ENCODE data around the gene PFDN4.

Gene PFDN4, protein sequence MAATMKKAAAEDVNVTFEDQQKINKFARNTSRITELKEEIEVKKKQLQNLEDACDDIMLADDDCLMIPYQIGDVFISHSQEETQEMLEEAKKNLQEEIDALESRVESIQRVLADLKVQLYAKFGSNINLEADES

GRCh38 chr20:54207743-54208547, at the start of gene PFDN4:
PFDN4 (plus strand) TSS chr20:54208087; CDS start chr20:54208101, 14 bp downstream.
- DNase-seq, result peak; percentile 82

DNA sequence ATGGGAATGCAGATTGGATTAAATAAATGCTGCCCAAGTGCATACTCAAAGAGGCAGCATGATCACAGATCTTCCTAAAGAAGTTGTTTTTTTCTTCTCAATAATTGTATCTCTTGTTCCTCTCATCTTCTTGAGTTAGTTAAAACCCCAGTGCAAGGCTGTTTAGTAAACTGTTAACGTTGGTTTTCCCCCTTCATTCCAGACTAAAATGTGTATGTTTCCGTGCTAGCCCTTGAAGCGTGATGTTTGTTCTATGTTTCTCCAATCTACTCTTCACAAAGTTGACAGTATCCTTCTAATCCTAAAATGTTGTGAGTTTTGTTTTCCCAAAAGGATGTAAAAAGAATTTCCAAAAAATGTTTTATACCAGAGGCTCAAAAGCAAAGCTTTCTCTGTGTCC, 49.7 kb upstream of the PFDN4 start:
- DNase-seq, result no peak

- DNase-seq, result no peak
These were observed 49.0 kb upstream of the PFDN4 start for GRCh38 chr20:54158856-54159418.

DNA sequence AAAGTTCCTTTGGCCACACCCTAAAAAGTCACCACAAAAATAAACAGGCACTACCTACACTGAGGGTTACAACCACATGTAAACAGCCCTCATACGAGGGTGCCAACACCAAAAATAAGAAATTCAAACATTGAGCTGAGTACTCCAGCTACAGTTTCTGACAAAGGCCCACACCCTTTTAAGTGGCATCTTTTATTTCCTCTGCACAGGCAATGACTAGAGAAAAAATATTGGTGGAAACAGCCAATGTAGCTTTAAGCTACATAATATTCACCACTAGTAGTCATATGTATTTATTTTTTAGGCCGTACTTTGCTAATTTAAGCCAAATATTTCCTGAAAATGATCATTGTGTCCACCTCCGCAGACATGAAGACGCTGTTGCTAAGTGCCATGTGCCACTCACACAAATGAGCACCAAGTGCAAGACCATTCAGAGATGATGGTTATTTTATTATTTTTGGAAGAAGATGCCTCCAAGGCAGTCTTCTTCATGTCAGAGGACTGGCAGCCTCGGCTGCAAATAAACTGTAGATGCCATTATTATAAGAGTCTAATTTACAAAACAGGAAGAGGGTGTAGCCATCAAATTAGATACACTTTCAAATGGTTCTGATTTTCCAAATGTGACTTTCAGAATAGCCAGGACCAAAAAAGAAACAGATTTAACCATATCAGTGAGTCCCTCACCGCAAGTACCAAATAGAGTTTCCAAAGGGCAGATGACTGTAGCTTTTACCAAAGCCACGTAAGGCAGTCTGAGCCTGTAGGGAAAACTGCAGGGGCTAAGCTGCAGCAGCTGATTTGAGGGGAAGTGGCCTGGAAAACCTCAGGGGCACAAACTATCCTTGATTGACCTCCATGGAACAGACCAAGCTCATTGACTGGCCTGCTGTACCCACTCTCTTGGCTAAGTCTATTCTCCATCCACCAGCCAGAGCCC, 47.6 kb upstream of the PFDN4 start:
- DNase-seq, result no peak

- no peak for DNase-seq
These were observed 46.7 kb upstream of the PFDN4 start for GRCh38 chr20:54161008-54161820.

DNA sequence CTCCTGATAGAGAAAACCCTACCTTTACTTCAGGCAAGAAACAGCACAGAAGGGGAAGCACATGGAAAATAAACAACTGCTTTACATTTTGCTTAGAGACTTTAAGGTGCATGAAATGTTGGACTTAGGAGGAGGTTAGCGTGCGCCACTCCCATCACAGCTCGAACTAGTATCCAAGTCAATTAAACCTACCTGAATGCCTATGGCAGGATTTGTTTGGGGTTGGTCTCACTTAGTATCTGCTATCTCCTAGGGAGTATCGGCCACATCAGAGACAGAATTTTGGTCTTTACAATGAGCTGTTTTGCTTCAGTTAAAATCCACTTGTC, 46.1 kb upstream of the PFDN4 start:
- DNase-seq, result no peak

GRCh38 chr20:54162378-54163009, 45.4 kb upstream of the PFDN4 start:
- DNase-seq, result no peak

DNA sequence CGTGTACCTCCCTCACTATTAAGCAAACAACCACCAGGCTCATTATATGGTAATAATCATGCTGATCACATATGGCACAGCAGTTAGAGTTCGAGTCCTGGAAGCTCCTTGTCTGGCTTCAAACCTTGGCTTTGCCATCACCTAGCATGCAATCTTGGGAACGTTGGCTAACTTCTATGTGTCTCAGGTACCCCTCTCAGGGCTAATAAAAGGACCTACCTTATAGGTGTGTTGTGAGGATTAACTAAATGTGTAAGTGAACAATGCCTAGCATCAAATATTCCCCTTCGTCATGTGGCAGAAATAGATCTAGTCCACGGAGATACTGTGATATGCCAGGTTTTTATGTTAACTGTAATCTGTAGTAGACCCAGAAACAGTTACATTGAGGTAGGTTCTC, 44.5 kb upstream of the PFDN4 start:
- DNase-seq, result no peak

DNA sequence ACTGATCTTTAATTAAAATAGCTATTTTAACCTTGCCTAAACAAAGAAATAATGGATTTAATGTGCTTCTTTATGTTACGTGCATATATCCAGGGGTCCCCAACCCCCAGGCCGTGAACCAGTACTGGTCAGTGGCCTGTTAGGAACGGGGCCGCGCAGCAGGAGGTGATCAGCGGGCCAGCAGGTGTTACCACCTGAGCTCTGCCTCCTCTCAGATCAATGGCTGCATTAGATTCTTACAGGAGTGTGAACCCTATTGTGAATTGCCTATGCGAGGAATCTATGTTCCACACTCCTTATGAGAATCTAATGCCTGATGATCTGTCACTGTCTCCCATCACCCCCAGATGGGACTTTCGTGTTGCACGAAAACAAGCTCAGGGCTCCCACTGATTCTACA, 42.9 kb upstream of the PFDN4 start:
- no peak for DNase-seq

DNA sequence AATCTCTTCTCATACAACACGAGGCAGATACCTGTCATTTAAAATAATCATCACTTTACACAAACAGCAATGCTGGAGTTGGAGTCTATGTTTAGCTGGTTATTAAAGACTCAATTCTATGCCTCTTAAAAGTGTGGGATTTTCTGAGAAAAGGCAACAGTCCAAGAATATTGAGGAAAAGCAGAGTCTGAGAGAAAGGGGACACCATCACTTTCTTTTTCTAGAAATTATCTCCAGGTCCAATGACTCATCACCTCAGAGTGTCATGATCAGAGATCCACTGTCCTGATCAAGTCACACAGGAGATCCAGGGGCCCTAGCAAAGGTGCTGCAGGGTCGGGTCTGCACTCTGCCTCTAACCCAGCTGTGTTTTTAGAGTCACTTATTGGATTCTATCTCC, 42.1 kb upstream of the PFDN4 start:
- no peak for DNase-seq

DNA sequence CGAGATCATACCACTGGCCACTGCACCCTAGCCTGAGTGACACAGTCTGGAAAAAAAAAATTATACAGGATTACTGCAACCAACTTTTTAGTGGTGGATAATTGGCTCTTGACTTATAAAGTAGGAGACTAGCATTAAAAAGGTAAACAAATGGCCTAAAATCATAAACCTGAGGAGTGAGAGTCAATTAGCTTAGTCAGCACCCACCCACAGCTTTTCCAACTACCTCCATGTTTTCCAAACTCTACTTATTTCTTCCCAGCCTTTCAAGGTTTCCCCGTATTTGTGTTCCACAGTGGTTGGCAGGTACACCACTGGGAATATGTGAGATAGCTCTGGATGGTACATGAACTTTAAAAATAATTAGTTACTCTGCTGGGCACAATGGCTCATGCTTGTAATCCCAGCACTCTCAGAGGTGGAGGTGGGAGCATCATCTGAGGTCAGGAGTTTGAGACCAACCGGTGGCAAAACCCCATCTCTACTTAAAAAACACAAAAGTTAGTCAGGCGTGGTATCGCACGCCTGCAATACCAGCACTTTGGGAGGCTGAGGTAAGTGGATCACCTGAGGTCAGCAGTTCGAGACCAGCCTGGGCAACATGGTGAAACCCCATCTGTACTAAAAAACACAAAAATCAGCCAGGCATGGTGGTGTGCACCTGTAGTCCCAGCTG, 40.8 kb upstream of the PFDN4 start:
- DNase-seq, result no peak

DNA sequence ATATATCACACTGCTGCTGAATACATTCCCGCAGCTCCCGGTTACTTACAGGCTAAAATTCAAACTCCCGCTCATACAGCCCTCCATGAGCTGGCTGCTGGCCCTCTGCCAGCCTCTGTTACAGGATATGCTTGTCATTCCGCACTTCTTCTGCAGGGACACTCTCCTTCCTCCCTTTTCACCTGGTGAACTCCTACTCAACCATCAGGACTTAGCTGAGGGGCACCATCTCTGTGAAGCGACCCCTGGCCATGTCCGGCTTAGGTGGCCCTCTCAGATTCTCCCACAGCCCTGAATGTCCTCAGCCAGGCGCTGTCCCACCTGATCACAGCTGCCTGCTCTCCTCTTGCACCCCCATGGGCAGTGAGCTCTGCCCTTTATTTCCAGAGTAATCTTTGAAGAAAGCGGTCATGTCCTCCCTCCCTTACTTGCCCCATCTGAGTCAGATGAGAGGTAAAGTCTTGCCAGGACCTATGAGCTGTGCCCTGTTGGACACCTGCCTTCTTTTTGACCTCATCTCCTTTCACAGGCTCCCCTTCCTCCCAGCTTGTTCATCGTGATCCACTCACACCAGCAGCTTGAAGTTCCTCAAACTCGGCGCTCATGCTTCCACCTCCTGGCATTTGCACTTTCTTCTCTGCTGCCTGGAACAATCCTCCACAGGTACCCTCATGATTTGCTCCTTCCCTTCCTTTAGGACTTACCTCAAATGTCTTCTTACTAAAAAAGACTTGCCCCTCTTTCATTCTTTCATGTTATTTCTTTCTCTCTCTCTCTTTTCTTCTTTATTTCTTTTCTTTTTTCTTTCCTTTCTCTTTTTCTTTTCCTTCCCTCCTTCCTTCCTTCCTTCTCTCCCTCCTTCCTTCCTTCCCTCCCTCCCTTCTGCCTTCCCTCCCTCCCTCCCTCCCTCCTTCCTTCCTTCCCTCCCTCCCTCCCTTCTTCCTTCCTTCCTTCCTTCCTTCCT, 39.7 kb upstream of the PFDN4 start:
- no peak for DNase-seq

DNA sequence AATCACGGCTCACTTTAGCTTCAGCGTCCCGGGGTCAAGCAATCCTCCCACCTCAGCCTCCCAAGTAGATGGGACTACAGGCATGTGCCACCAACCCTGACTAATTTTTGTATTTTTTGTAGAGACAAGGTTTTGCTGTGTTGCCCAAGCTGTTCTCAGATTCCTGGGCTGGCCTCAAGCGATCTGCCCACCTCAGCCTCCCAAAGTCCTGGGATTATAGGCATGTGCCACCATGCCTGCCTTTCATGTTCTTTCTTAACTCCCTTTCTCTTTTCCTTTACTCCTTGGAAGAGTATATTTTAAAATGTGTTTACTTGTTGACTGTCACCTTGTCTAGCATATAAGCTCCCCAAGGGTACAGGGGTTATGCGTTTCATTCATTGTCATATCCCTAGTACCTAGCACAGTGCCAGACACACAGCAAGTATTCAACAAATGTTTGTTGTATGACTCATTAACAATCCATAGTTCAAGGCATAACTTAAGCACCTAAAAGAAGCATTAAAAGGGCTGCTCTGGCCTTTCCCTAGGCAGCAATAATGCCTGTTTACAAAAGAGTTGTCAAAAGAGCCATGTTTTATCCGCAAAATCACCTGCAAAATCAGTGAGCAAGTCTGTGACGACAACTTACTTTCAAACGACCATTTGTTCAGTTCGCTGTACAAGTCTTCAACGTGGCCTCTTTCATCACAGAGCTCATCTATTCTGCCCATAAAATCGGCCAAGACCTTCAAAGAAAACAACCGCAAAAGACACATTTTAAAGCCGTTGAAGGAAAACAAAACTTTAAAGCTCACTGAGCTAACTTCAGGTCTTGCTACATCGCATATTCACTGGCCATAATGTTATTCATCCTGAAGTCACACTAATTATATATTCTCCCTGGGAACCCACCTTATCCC, 38.7 kb upstream of the PFDN4 start:
- no peak for DNase-seq

- DNase-seq, result no peak
These were observed 37.8 kb upstream of the PFDN4 start for GRCh38 chr20:54170026-54170471.

GRCh38 chr20:54170963-54171362, 36.9 kb upstream of the PFDN4 start:
- DNase-seq, result no peak

GRCh38 chr20:54172532-54172855, 35.4 kb upstream of the PFDN4 start:
- DNase-seq, result no peak

GRCh38 chr20:54172856-54173652, 34.8 kb upstream of the PFDN4 start:
- DNase-seq, result no peak

All from inflammatory macrophage treated with lipopolysaccharide for 4 hours (primary cell).